NCI-H2081 treated with DMSO at 0.1 percent for 48 hours (cell line): ENCODE measurements around the gene RAI1.

Experiments used
- DNase-seq: peaks from one replicate; lab custom pipeline; 2025; lab: John Stamatoyannopoulos, UW

Gene RAI1

DNA sequence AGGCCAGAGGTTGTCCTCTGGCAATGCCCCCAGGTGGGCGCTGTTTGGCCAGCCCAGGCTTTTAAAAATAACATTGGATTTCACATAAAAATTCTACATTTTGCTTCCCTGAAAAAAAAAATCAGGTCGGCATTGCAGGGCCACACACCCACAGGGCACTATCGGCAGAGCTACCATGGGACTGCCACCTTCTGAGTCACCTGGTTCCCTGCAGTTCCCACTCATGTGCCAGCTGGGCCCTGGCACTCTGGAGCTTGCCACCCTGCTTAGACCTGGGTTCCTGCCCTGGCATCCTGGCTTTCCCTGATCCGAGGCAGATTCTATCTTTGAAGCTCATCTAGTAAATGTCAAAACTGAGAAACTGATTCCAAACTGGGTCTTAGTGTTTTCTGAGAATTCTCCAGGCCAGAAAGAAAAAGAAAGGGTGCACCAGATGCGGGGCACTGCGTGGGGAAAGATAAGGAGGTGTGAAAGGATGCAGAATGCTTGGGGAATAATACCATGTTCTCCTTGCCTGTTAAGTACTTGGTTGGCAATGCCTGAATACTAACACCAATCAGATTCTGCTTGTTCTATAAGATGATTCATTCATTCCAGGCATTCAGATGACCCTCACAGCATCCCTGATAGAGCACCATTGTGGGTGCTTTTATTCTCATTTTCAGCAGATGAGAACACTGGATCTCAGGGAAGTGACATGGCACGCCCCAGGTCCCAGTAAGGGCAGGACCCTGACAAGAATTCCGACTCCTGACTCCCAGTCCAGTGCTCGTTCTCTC lies 51.8 kb downstream of the RAI1 start:
- no peak for DNase-seq

DNA sequence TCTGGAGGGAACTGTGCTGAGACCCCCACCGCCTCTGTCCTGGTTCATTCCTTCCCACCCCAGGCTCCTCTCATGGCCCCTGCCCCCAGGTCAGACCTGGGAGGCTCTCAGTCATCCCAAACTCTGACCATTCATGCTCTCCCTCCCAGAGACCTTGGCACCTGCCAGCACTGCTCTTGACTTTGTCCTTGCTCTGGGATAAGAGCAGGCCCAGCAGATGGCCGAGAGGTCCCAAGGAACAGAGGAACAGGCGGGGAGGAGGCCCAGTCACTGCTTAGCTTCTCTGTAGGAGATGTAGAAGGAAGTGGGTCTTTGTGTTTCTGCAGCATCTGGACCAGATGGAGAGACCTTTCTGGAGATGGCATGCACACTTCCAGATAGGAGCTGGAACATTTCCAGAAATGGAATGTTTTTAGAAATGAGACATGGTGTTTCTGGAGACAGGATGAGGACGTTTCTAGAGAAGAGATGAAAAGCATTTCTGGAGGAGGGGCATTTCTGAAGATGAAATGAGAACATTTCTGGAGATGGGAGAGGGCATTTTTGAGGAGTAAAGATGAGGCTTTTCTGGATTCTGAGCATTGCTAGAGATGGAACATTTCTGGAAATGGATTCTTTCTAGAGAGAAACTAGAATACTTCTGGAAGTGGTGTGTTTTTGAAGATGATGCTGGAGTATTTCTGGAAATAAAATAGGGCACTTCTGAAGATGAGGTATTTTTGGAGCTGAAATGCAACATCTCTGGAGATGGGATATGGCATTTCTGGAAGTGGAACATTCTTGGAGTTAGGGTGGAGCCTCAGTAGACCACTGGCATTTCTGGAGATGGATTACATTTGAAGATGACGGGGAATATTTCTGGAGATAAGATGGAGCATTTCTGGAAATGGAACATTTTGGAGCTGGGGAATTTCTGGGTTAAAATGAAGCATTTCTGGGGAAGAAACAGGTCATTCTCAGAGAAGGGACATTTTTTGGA lies 55.2 kb downstream of the RAI1 start:
- DNase-seq, result no peak

DNA sequence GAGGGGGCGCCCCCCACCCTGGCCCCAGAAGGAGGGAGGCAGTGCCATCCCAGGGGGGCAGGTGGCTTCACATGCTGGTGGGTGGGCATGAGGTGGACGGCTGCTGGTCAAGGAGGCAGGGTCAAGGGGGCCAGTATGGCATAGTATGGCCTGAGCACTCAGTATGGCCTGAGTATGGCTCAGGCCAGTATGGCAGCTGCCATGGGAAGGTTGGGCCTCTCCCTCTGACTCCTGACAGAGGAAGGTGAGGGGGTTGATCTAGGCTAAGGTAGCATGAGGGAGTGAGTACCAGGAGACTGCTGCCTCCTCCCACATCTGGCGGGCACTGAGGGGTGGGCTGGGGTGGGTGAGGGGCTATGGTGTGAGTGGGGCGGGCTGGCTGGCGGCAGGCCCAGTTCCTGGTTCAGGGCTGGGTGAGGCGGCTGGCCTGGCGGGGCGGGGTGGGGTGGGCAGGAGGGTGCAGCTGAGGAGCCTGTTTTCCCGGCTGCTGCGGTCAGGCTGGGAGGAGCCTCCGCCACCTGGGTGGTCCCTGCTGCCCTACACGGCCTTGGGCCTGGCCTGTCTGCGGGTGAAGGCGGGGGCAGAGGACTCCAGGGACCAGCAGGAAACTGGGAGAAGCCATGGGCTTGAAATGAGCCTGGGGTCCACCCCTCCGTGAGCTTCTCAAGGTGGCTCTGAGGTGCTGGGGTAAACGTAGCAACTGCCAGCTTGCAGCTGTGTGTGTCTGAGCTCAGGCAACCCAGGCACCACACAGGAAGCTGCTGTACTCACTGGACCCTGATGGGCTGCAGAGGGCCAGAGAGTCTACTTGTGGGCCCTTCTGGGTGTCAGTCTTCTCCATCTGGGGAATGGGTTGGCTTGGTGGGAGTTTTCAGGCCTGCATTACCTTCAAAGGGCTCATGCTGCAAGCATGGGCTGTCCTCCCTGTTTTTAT lies 57.0 kb downstream of the RAI1 start:
- DNase-seq, result no peak

DNA sequence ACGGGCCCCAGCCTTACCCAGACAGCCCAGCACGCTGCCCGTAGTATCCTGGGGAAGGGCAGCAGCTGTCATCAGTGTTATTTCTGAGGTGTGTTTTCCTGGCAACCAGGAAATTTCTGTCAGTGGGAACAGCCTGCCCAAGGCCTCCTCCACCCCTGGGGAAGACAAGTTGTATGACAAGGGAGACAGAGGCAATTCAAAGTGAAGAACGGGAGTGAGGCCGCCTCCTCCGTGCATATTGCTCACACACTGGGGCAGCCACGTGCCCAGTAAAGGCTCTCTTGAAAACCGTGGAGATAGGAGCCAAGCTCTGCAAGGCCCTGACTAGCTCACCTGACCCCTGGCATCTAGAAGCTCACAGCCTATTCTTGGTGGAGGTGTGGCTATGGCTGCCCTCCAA lies 57.6 kb downstream of the RAI1 start:
- no peak for DNase-seq

DNA sequence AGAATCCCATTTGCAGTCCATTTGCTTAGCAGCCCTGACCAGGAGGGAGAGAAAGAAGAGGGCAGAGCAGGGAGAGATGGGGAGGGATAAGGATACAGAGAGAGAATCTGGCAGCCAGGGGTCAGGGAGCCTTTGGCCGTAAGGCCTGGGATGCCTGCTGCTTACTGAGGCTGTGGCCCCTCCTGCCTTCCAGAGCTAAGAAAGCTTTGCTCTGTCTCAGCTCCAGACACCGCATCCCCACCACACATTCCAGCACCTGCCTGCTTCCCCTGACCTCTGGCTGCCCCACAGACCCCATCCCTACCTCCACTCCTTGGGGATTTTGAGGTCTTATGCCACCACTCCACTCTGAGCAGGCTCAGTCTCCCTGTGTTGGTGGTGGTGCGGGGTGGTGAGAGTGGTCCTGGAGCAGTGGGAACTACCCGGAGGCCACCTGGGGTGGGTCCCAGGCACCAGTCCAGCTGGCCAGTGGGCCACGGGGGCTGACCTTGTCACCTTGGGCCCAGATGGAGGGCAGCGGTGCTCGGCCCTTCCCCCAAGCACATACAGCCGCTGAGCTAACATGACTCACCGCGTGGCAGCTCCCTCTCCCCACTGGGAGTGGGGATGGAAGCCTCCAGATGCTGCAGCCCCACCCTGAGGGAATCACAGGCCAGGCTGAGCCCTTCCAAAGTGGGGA lies 58.3 kb downstream of the RAI1 start:
- no peak for DNase-seq

DNA sequence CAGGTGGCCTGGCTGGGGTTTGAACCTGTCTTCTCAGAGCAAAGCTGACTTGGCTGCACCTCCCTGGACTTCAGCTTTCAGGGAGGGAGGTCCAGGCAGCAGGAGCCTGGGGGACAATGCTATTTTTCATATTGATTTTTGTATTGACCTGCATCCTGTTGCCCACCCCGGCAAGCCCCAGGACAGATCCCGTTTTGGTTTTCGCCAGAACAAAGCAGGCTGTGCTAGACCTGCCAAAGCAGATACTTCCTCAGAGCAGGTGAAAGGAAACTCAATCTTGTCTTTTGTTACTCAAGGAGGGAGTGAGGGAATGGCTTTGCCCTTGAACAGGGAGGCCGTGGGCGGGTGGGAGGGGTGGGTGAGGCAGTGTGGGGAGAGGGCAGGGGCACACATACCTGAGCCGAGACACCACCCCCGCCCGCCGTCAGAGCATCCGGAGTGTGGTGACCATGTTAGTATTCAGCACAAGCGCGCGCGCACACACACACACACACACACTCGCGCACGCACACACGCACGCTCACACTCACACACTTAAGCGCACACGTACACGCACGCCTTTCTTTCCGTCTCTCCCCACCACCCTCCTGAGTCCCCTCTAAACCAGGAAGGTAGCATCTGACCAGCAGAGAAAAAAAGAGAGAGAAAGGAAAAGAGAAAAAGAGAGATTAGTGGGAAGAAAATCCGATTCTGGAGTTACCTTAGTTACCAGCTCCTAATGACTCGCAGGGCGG lies 59.5 kb downstream of the RAI1 start:
- DNase-seq, result no peak

DNA sequence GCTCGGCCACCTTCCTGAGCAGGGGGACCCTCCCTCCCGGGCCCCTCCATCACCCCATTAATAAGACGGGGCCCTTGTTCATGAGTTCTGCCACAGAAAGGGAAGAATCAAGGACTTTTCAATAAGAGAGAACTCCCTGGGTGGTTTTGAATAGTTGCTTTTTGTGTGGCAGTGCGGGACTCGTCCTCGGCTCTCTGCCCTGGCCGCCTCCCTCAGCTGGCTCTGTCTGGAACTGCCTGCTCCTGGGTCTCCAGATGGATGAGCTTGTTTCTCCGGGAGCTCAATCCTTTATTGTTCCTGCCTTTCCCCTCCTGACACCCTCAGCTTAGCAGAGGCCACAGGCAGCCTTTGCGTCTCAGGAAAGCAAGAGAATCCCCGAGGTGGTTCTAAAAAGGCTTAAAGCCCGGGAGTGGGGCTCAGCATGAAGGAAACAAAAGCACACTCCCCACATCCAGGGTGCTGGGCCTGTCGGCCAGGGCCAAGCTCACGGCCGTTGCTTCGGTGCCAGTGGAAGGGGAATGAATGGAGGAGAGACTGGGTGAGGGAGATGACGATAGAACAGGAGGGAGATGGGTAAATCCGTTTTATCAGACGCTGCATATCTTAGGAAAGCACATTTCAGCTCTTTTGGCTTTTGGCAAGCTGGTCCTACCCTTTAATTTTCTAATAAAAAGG lies 60.2 kb downstream of the RAI1 start:
- no peak for DNase-seq

DNA sequence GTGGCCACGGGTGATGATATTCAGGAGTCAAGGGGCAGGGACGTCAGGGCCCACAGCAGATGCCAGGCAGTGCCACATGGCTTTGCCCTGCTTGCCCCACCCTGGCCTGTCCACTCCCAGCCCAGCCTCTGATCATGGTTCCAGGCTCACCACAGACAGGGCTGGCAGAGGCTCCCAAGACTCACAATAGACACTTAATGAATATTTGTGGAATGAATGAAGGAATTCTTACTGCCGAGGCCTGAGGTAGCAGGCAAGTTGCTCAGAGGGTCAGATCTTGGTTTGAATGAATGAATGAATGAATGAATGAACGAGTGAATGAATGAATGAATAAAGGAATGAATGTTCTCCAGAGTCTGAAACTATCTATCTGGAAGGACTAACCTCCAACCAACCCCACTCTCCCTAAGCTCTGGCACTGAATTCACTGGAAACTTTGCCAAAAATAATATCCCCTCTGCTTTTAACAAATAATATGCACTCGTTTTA lies 60.9 kb downstream of the RAI1 start:
- DNase-seq, result no peak

DNA sequence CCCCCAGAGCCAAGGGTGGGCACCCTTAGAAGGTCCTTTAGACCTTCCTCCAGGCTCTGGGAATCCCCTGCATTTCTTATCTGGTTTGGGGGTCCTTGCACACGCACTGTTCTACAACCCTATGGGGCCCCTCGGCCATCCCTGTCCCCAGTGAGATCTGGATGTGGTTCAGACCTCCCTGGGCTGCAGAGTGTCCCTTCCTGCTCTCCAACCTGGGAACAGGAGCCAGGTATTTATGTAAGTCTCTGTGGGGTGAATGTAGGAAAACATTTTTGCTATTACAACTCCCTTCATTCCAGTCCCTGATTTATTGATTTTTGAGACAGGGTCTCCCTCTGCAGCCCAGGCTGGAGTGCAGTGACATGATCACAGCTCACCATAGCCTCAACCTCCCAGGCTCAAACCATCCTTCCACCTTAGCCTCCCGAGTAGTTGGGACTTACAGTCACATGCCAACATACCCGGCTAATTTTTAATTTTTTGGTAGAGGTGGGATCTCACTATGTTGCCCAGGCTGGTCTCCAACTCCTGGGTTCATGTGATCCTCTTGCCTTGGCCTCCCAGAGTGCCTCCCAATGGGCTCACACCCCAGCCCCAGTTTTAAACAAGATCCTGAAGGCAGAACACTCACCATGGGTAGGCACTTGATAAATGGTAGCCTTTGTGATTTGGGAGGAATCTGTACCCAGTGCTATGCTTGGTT lies 61.6 kb downstream of the RAI1 start:
- DNase-seq, result no peak

DNA sequence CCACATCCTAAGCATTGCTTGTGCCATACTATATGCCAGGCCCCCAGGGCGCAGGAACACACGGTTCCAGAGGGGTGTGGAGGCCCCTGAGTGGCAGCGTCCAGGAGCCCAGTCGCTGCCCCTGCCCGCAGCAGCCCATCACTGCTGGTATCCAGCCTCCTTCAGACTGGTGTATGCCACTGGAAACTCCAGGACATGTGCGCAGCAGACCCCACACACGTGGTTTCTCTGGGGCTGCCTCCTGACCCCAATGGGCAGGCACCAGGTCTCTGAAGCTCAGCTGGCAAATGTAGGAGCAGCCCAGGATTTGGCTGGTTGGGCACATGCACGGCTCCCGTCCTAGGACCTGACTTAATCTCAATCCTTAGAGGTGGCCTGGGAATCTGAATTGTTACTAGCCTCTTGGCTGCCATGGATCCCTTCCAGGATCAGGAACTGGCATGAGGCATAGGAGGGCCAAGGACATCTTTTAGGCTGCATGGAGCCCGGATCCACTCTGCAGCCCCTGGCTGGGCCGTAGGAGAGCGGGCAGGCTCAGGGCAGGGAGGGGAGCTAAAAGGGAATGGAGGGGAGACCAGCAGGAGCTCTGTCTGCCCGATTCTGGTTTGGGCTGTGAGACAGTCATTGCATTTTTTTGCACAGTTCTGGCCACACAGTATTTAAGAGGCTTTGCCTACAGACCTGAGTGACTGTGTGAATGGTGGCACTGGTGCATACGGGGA lies 62.3 kb downstream of the RAI1 start:
- no peak for DNase-seq

DNA sequence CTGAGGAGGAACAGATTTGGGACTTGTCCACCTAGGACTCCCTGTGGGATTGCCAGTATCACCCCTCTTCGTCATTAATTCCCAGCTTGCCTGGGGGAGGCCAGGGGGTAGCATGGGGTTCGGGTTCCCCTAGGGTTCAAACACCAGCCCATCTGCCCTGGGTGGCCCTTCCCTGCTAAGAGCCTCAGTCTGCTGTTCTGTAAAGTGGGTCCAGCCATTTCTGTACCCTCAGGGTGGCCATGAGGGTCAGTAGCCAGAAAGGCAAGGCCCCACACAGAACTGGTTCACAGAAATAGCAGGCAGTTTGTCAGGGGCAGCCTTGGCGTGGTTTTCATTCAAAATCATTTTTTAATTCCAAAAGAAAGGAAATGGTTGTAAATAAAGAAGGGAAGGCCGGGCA lies 62.9 kb downstream of the RAI1 start:
- DNase-seq, result no peak

DNA sequence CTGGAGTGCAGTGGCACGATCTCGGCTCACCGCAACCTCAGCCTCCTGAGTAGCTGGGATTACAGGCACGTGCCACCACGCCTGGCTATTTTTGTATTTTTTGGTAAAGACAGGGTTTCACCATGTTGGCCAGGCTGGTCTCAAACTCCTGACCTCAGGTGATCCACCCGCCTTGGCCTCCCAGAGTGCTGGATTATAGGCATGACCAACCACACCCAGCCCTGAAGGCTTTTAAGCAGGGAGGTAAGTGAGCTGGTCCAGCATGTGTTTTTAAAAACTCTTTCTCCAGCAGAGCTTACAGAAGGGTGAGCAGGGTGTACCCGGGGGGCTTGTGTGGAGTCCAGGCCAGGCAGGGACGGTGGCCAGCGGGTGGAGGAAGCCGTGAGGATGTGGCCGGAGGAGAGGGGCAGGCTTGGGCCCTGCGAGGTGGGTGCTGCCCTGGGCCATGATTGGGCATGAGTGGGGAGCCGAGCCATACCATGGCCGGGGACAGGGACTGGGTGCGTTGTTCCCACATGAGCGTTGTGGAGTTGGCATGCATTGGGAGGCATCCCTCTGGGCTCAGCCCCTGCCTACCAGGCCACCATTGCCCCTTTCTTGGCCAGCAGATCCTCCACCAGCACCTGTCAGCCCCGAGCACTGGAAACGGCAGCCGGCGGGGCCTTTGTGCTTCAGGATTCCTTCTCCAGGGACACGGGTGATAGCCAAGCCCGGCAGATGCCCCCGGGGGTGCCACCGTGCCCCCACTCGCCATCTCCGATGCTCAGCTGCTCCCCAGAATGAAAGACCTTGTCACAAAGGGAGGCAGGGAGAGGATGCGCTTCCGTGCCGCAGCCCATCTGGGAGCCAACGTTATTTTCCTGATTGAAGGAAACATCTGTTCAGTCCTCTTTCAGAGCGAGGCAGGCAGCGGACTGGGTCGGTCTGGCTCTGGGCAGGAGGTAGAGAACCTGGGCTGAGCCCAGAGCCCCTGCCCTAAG lies 64.5 kb downstream of the RAI1 start:
- DNase-seq, result no peak

DNA sequence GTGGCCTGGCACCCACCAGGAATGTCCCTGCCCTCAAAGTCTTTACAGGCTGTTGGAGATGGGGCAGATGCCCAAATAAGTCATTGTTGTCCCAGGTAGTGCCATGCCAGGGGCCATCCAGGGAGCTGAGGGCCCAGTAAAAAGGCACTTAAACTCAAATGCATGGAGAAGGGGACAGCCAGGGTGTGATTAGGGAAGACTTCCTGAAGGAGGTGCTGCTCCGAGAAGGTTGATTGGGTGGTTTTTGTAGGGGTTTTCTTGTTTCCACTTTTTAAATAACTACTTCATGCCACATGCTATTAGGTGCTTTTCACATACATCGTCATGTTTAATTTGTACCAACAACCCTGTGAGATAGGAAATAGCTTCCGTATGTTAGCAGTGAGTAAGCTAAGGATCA lies 66.9 kb downstream of the RAI1 start:
- DNase-seq, result no peak

DNA sequence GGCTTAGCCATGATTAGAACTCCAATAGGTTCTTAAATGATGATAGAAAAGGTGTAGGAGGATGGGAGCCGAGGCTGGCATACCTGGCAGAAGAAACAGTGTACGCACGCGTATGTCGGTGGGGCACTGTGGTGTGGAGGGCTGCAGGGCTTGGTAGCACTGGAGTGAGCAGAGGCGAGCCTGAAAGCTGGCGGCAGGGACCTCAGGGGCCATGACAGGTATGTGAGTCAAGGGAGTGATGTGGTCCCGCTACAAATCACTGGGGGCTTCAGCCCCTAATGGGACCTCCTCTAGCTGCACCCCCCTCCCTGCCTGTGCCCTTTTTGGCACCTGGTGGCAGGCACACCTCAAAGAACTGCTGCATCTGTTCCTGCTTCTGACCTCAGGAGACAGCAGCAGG lies 67.3 kb downstream of the RAI1 start:
- DNase-seq, result no peak

DNA sequence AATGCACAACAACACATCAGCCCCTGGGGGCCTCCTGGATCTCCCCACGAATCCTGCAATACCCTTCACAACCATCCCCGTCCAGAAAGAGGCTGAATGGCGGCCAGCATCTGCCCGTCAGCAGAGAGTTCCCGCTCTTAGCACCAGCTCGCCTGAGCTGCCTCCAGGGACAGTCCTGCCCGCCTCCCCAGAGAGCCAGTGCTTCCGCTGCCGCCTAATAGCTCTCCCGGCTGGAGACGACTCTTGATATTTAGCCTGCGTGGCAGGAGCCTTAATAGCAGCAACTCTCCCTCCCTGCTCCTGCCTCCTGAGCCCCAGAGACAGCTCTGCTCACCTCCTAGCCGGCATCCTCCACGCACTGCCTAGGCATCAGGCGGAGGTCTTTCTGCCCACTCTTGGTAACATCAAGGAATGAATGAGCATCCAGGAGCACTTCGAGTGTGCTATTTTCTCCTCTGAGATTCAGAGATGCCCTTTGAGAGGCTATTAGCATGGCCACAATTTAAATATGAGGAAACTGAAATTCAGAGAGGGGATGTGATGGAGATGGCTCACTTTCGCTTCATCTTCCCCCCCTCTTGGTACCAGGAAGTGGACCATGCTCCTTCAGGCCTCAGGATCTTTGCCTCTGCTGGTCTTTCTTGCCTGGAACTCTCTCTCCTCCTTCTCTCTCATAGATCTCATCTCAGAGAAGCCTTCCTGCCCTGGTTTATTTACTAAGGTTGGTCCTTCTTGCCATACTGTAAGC lies 67.9 kb downstream of the RAI1 start:
- peak; percentile 9 for DNase-seq

DNA sequence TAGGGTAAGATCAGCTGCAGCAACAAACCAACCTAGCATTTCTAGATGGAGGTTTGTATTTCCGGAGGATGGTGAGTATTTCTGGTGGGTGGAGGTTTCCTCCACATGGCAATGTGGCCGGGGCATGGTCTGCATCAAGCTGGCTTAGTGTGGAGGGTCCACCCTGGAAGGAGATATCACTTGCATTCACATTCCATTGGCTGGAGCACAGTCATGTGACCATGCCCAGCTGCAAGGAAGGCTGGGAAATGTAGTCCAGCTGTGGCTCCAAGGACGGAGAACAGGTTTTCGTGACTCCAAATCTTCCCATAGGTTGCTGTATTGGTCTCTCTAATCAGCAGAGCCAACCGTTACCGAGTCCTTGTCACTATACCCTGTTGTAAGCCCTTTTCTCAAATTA lies 68.7 kb downstream of the RAI1 start:
- DNase-seq, result no peak

DNA sequence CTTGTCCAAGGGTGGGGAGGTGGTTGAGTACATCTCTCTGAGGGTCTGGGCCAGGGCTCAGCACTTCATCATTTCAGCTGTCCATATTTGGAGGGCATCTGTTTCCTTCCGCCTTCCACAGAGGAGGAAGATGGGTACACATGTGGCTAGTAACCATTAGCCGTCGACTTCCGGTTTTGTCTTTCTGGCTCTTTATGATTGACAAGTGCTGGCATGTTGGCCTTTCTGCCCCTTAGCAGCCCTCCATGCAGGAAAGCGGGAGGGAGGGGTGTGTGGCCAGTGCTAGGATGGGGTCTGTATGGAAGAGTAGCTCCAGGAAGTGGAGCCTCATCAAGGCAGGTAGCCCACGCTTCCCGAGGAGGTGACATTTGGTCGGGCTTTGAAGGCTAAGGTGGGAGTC lies 69.6 kb downstream of the RAI1 start:
- no peak for DNase-seq
